ENCODE measurements around the gene SHISAL1.

Gene SHISAL1

DNA sequence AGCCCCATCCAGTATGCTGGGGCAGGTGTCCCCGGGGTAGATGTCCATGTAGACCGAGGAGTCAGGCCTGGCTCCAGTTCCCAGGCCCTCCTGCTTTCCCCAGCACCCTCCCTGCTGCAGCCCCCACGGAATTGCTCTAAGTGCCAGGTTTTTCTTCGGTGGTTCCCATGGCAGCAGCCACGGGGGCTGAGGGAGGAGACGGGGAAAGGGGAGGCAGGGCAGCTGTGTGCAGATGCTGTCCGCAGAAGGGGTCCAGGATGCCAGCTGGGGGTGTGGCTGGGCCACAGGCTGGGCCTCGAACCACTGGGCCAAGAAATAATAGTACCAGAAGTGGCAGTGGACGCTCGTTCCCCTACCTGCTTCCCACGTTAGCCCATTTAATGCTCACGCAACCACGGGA lies 25.0 kb downstream of the SHISAL1 start:
- H3K4me3 ChIP-seq (replicated peaks; ENCODE audit: insufficient read depth, low read length), result no peak overlapping the region
- no peak for DNase-seq (ENCODE audit: low read depth in 1 of 2, low spot score in 1 of 2)
- no peaks in the 10 kb centered on the region for H3K27me3 ChIP-seq (ENCODE audit: insufficient read depth, poor library complexity, severe bottlenecking)
- H3K27ac ChIP-seq (replicated peaks), result no peak overlapping the region
- no peak for TF ChIP-seq GABPA (IDR thresholded peaks at IDR 0.05; ENCODE audit: low read depth)
- TF ChIP-seq, protein P1, sequence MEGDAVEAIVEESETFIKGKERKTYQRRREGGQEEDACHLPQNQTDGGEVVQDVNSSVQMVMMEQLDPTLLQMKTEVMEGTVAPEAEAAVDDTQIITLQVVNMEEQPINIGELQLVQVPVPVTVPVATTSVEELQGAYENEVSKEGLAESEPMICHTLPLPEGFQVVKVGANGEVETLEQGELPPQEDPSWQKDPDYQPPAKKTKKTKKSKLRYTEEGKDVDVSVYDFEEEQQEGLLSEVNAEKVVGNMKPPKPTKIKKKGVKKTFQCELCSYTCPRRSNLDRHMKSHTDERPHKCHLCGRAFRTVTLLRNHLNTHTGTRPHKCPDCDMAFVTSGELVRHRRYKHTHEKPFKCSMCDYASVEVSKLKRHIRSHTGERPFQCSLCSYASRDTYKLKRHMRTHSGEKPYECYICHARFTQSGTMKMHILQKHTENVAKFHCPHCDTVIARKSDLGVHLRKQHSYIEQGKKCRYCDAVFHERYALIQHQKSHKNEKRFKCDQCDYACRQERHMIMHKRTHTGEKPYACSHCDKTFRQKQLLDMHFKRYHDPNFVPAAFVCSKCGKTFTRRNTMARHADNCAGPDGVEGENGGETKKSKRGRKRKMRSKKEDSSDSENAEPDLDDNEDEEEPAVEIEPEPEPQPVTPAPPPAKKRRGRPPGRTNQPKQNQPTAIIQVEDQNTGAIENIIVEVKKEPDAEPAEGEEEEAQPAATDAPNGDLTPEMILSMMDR (IDR thresholded peaks at IDR 0.05; ENCODE audit: insufficient read depth, low read length), result no peak
- TF ChIP-seq SPI1 (IDR thresholded peaks at IDR 0.05; ENCODE audit: borderline replicate concordance, low read depth), result no peak
- no peak for TF ChIP-seq POLR2AphosphoS5 (IDR thresholded peaks at IDR 0.05; ENCODE audit: low read depth)
- no peak for TF ChIP-seq REST (IDR thresholded peaks at IDR 0.05; ENCODE audit: insufficient replicate concordance, low read depth)

GRCh38 chr22:44287121-44287693 lies 25.5 kb downstream of the SHISAL1 start:
- no peak for DNase-seq (ENCODE audit: low read depth in 1 of 2, low spot score in 1 of 2)
- TF ChIP-seq REST (IDR thresholded peaks at IDR 0.05; ENCODE audit: insufficient replicate concordance, low read depth), result no peak
- TF ChIP-seq SPI1 (IDR thresholded peaks at IDR 0.05; ENCODE audit: borderline replicate concordance, low read depth), result no peak
- TF ChIP-seq POLR2AphosphoS5 (IDR thresholded peaks at IDR 0.05; ENCODE audit: low read depth), result no peak
- Histone ChIP-seq H3K27me3 (ENCODE audit: insufficient read depth, poor library complexity, severe bottlenecking) (no peaks in the 10 kb centered on the region), H3K27ac (replicated peaks) (no peak overlapping the region), H3K4me3 (replicated peaks; ENCODE audit: insufficient read depth, low read length) (no peak overlapping the region)

- DNase-seq (ENCODE audit: low read depth in 1 of 2, low spot score in 1 of 2), result no peak
- no peak for TF ChIP-seq GABPA (IDR thresholded peaks at IDR 0.05; ENCODE audit: low read depth)
- no peak for TF ChIP-seq SPI1 (IDR thresholded peaks at IDR 0.05; ENCODE audit: borderline replicate concordance, low read depth)
- no peak for TF ChIP-seq REST (IDR thresholded peaks at IDR 0.05; ENCODE audit: insufficient replicate concordance, low read depth)
- no peak for TF ChIP-seq POLR2AphosphoS5 (IDR thresholded peaks at IDR 0.05; ENCODE audit: low read depth)
- TF ChIP-seq, protein P1 (IDR thresholded peaks at IDR 0.05; ENCODE audit: insufficient read depth, low read length), result no peak
- Histone ChIP-seq H3K27ac (replicated peaks) (no peak overlapping the region), H3K27me3 (ENCODE audit: insufficient read depth, poor library complexity, severe bottlenecking) (no peaks in the 10 kb centered on the region), H3K4me3 (replicated peaks; ENCODE audit: insufficient read depth, low read length) (no peak overlapping the region)
Observed at GRCh38 chr22:44286646-44287045, 26.1 kb downstream of the SHISAL1 start.

Measured in HL-60 (cell line).